GM12865 (cell line): ENCODE results near the gene PCNX3.

Experiments
- DNase-seq: peaks from one replicate; pipeline ENCODE4 v3.0.0; 2010; ENCODE audit warnings: low read depth
- H3K4me3 ChIP-seq: 2 replicates; pipeline ENCODE4 v1.5.1; 2011; ENCODE audit warnings: mild to moderate bottlenecking, low read depth, low read length, control low read depth
- TF ChIP-seq, protein P1 (sequence below): IDR thresholded peaks from 2 replicates; pipeline ENCODE4 v1.5.1; 2011; ENCODE audit warnings: low read length, control low read depth, low read depth, inconsistent platforms; ENCODE audit not compliant: insufficient read depth; ENCODE audit errors: missing control alignments

The PCNX3 gene

DNA sequence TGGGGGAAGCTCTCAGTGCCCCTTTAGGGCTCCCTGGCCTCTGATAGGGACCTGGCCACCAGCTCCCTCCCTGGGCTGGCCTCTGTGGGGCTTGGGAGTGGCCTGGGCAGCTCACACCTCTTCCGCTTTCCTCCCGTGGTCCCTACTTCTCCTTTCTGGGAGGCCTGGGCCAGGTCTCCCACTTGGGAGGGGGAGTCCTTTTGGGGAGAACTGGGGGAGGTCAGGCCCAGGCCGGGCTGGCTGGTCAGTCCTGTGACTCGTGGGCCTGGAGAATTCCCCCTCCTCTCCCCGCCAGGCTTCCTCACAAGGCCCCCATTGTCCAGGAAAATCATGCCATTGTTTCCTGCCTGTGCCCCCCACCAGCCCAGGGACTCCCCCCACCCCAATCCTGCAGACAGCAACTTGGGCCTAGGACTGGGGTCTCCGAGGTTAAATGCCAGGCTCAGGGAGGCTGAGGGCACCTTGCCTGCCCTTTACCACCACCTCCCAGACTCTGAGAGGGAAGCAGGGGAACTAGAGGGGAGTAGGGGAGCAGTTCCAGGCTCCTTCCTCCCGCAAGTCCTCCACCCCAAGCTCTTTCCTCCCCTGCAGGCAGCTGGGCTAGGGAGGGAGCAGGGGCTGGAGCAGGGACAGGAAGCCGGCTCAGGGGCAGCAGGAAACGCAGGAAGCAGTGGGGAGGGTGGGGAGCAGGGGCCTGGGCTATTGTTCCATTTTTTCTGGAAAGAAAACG is 4.4 kb upstream of the PCNX3 start:
- DNase-seq: no peak
- TF ChIP-seq, protein P1, sequence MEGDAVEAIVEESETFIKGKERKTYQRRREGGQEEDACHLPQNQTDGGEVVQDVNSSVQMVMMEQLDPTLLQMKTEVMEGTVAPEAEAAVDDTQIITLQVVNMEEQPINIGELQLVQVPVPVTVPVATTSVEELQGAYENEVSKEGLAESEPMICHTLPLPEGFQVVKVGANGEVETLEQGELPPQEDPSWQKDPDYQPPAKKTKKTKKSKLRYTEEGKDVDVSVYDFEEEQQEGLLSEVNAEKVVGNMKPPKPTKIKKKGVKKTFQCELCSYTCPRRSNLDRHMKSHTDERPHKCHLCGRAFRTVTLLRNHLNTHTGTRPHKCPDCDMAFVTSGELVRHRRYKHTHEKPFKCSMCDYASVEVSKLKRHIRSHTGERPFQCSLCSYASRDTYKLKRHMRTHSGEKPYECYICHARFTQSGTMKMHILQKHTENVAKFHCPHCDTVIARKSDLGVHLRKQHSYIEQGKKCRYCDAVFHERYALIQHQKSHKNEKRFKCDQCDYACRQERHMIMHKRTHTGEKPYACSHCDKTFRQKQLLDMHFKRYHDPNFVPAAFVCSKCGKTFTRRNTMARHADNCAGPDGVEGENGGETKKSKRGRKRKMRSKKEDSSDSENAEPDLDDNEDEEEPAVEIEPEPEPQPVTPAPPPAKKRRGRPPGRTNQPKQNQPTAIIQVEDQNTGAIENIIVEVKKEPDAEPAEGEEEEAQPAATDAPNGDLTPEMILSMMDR: no peak
- H3K4me3 ChIP-seq: peak overlapping the region; percentile 82; the same call in 1 of the 2 replicates

DNA sequence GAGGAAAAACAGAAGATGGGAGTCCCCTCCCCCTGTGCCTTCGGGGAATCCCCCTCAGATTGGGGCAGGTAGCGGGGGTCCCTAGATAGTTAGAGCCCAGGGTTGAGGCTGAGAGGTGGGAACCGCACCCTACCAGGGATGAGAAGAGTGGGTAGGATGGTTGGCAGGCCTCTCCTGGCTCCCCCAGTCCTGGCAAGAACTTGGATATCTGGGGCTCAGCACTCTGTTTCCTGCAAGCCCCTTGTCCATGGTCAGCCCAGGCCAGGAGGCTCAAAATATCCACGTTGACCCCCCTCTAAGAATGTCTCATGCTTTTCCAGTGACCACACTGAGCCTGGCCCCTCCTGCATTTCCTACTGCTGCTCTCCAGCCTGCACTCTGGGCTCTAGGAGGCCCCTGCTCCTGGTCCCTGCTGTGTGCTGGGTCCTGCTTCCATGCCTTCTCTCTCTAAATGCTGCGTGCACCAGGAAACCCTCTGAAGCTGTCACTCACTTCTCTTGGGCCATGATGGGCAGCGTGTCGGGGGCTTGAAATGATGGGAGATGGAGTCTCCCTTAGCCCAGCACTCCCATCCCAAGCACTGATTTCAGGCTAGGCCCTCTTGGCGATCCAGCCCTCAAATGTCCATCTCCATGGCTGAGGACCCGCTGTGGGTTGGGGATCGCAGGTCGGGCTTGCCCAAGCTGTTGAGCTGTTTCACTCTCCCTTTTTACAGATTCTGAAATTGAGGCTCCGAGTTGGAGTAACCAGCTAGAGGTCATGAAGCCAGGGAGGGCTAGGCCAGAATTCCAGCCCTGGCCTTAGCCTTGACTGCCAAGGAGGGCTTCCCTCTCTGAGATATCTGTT is 3.6 kb upstream of the PCNX3 start:
- TF ChIP-seq, protein P1: no peak
- H3K4me3 ChIP-seq: peak overlapping the region; percentile 82
- DNase-seq: no peak

GRCh38 chr11:65612691-65613090 is 2.9 kb upstream of the PCNX3 start:
- no peak for DNase-seq
- peak overlapping the region; percentile 82 for H3K4me3 ChIP-seq
- TF ChIP-seq, protein P1: no peak

DNA sequence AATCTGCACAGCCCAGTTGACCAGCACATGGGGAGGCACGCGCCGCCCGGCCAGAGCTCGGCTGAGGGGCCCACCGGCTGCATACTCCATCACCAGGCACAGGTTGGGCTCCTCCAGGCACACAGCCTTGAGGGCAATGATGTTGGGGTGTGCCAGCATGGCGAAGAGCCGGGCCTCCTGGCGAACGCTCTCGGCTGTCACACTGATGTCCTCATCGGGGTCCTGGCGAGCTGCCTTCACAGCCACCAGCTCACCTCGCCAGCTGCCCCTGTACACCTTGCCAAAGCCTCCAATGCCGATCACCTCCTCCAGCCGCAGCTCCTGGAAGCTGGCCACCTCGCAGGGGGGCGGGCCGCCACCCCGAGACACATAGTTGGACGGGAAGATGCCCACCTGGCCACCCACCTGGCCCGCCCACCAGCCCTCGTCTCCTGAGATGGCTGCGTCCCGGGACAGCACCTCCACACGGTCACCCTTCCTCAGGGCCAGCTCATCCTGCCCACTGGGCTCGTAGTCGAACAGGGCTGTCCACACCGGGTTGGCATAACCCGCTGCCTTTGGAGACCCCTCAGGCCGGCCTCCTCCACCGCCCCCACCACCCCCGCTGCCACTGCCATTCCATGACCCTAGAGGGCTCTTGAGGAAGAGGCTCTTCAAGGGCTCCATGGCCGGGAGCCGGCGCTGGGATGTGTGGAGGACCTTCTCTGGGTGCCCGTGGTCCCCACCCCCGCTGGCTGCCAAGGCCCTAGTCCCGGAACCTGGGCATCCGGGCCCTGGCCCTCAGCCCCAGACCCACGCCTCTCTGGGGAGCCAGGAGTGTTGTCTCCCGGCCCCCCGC is 2.3 kb upstream of the PCNX3 start:
- DNase-seq: no peak
- peak overlapping the region; percentile 82 for H3K4me3 ChIP-seq
- TF ChIP-seq, protein P1: no peak

DNA sequence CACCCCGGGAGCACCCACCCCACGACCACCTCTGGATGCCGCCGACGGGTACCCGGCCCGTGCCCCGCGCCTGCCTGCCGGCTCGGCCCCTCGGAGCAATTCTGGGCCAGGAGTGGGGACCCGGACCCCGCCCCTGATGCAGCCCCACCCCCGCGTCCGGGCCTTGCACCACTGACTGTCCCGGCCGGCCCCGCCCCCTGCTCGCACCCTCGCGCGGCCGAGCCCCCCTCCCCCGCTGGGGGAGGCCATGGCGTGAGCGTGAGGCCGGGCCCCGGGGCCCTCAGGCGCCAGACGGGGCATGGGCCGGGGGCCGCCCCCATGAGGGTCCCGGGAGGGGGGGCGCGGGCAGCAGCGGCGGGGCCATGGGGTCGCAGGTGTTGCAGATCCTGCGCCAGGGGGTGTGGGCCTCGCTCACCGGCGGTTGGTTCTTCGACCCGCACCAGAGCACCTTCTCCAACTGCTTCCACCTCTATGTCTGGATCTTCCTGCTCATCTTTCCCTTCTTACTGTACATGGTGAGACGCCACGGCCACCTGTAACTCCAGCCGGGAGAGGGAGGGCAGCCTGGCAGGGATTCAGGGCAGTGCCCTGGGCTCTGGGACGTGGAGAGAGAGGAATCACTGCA is 486 bp downstream of the PCNX3 start:
- peak; percentile 66 for DNase-seq
- H3K4me3 ChIP-seq: peak overlapping the region; percentile 71
- TF ChIP-seq, protein P1: no peak

DNA sequence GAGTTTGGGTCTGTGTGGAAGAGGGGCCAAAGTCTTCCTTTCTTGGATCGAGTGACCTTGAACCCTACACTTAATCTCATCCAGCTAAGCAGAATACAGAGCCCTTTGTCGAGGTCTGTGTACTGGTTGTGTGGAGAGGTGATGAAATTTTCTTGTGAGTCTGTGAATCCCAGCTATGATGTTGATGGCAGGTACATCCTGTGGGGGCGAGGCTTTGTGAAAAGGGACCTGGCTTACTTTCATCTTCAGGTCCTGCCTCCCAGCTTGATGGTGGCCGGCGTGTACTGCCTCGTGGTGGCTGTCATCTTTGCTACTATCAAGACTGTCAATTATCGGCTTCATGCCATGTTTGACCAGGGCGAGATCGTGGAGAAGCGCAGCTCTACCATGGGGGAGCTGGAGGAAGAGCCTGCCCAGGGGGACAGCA is 1.0 kb downstream of the PCNX3 start:
- peak overlapping the region; percentile 71 for H3K4me3 ChIP-seq
- DNase-seq: peak; percentile 37
- TF ChIP-seq, protein P1: no peak
